ENCODE results near the gene PMP22. TPM values are rescaled to one million over a fixed set of nuclear protein-coding genes. Genes with fewer than 3 reads are reported as not detected.

Gene PMP22
- total and polyA plus RNA-seq, 2 of the 13 experiments (the other 11 are each of a cell fraction or from before 2014, with no cell fraction given): 5.7 to 6.2 TPM

- DNase-seq (ENCODE audit: low spot score): no peak
- intact Hi-C loops (cut with micrococcal nuclease; ENCODE audit: unreplicated experiment): no loop called here
- no peak overlapping the region for H3K4me2 ChIP-seq (ENCODE audit: low read depth, low read length)
- WGBS (ENCODE audit: low lambda C conversion rate): 87% methylated on average over 11 of the region's 11 CpGs
- no peaks in the 10 kb centered on the region for H4K20me1 ChIP-seq (ENCODE audit: insufficient read depth, low read length)
- ATAC-seq: no peak
- no peak overlapping the region for H3K27ac ChIP-seq (ENCODE audit: extremely low read length, insufficient read depth, low read length)
- no peak overlapping the region for H2AFZ ChIP-seq (ENCODE audit: low read length)
- H3K27me3 ChIP-seq (ENCODE audit: control insufficient read depth in 1 of 2, insufficient read depth in 2 of 2, low read length in 2 of 2): no peaks in the 10 kb centered on the region
- no peak for FAIRE-seq
- in situ Hi-C loops (cut with HindIII; ENCODE audit: extremely low pct_ligation_motif_present, low pct_unique_long_range_greater_than_20kb): no loop called here
- no peaks in the 10 kb centered on the region for H3K9me3 ChIP-seq (ENCODE audit: low read length)
- no peak overlapping the region for H3K4me3 ChIP-seq (replicated peaks in 1 of 3; ENCODE audit: insufficient read depth in 1 of 3, low read depth in 2 of 3, low read length in 3 of 3)
- no peak overlapping the region for H3K9ac ChIP-seq (ENCODE audit: insufficient read depth, low read depth, low read length)
- CTCF ChIA-PET (ENCODE audit: low intra/inter-chr PET ratio, low total read pairs): no interaction called here
- no TSS peak for BruUV-seq (replicated peaks)
- POLR2A ChIA-PET: no interaction called here
- no peaks in the 10 kb centered on the region for H3K79me2 ChIP-seq (ENCODE audit: insufficient read depth, low read length)
- no peaks in the 10 kb centered on the region for H3K36me3 ChIP-seq (replicated peaks in 1 of 2; ENCODE audit: control insufficient read depth in 1 of 2, insufficient read depth in 2 of 2, low read length in 2 of 2)
- TF ChIP-seq, protein P1, sequence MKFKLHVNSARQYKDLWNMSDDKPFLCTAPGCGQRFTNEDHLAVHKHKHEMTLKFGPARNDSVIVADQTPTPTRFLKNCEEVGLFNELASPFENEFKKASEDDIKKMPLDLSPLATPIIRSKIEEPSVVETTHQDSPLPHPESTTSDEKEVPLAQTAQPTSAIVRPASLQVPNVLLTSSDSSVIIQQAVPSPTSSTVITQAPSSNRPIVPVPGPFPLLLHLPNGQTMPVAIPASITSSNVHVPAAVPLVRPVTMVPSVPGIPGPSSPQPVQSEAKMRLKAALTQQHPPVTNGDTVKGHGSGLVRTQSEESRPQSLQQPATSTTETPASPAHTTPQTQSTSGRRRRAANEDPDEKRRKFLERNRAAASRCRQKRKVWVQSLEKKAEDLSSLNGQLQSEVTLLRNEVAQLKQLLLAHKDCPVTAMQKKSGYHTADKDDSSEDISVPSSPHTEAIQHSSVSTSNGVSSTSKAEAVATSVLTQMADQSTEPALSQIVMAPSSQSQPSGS (CRISPR knock-in tag; IDR thresholded peaks at IDR 0.05): no peak
- TF ChIP-seq ZNF121 (CRISPR knock-in tag; IDR thresholded peaks at IDR 0.05) (no peak), RXRB (CRISPR knock-in tag; IDR thresholded peaks at IDR 0.05; ENCODE audit: borderline replicate concordance) (no peak), MLLT10 (CRISPR knock-in tag; IDR thresholded peaks at IDR 0.05) (no peak), ZNF253 (CRISPR knock-in tag; IDR thresholded peaks at IDR 0.05; ENCODE audit: borderline replicate concordance) (no peak), FOXO1 (CRISPR knock-in tag; IDR thresholded peaks at IDR 0.05) (no peak), ZIK1 (CRISPR knock-in tag; IDR thresholded peaks at IDR 0.05; ENCODE audit: borderline replicate concordance, low read depth) (no peak), ZNF784 (CRISPR knock-in tag; IDR thresholded peaks at IDR 0.05; ENCODE audit: borderline replicate concordance) (no peak), REL (CRISPR knock-in tag; conservative IDR thresholded peaks at IDR 0.05) (no peak), RELA (CRISPR knock-in tag; IDR thresholded peaks at IDR 0.05) (no peak), ZSCAN20 (CRISPR knock-in tag; IDR thresholded peaks at IDR 0.05; ENCODE audit: borderline replicate concordance) (no peak)
- peaks cover 13% of the 10 kb centered on the region for H3K4me1 ChIP-seq (ENCODE audit: insufficient read depth, low read length)
These were observed 14.8 kb downstream of the PMP22 start for GRCh38 chr17:15250135-15250860.

Data from HepG2 (cell line).